ENCODE measurements around the gene ERC1. TPM values are rescaled to one million over a fixed set of nuclear protein-coding genes. Genes with fewer than 3 reads are reported as not detected.

ERC1 gene
- total RNA-seq, 1 experiment from 2014 or later, result 11.9 TPM

GRCh38 chr12:1350934-1351240, 359.9 kb downstream of the ERC1 start:
- DNase-seq (ENCODE audit: low read depth), result peak; percentile 62

GRCh38 chr12:1351926-1352325, 360.9 kb downstream of the ERC1 start:
- DNase-seq (ENCODE audit: low read depth), result peak; percentile 69

GRCh38 chr12:1353451-1353850, 362.4 kb downstream of the ERC1 start:
- DNase-seq (ENCODE audit: low read depth), result no peak

GRCh38 chr12:1355396-1355795, 364.4 kb downstream of the ERC1 start:
- no peak for DNase-seq (ENCODE audit: low read depth)

- peak; percentile 15 for DNase-seq (ENCODE audit: low read depth)
Measured at GRCh38 chr12:1355871-1356270, 364.8 kb downstream of the ERC1 start.

- no peak for DNase-seq (ENCODE audit: low read depth)
Measured at GRCh38 chr12:1356285-1356684, 365.3 kb downstream of the ERC1 start.

- peak; percentile 83 for DNase-seq (ENCODE audit: low read depth)
Measured at GRCh38 chr12:1357171-1357570, 366.1 kb downstream of the ERC1 start.

- DNase-seq (ENCODE audit: low read depth), result no peak
Measured at GRCh38 chr12:1357711-1358110, 366.7 kb downstream of the ERC1 start.

GRCh38 chr12:1360441-1361210, 369.6 kb downstream of the ERC1 start:
- peak; percentile 79 for DNase-seq (ENCODE audit: low read depth)

GRCh38 chr12:1362143-1362662, 371.2 kb downstream of the ERC1 start:
- DNase-seq (ENCODE audit: low read depth), result no peak

GRCh38 chr12:1365703-1366102, 374.7 kb downstream of the ERC1 start:
- no peak for DNase-seq (ENCODE audit: low read depth)

- DNase-seq (ENCODE audit: low read depth), result no peak
Measured at GRCh38 chr12:1367331-1368291, 376.6 kb downstream of the ERC1 start.

- peak; percentile 34 for DNase-seq (ENCODE audit: low read depth)
Measured at GRCh38 chr12:1369460-1369859, 378.4 kb downstream of the ERC1 start.

GRCh38 chr12:1369938-1370500, 379.0 kb downstream of the ERC1 start:
- DNase-seq (ENCODE audit: low read depth), result peak; percentile 13

- no peak for DNase-seq (ENCODE audit: low read depth)
Measured at GRCh38 chr12:1373901-1374735, 383.1 kb downstream of the ERC1 start.

- no peak for DNase-seq (ENCODE audit: low read depth)
Measured at GRCh38 chr12:1375323-1375722, 384.3 kb downstream of the ERC1 start.

- DNase-seq (ENCODE audit: low read depth), result no peak
Measured at GRCh38 chr12:1377117-1377516, 386.1 kb downstream of the ERC1 start.

GRCh38 chr12:1377681-1378080, 386.7 kb downstream of the ERC1 start:
- no peak for DNase-seq (ENCODE audit: low read depth)

- DNase-seq (ENCODE audit: low read depth), result no peak
Measured at GRCh38 chr12:1380171-1380851, 389.3 kb downstream of the ERC1 start.

GRCh38 chr12:1382151-1382550, 391.1 kb downstream of the ERC1 start:
- DNase-seq (ENCODE audit: low read depth), result no peak

GRCh38 chr12:1382826-1383225, 391.8 kb downstream of the ERC1 start:
- DNase-seq (ENCODE audit: low read depth), result no peak

Data from M059J (cell line).